H1 (cell line): ENCODE results near the gene SCYGR4. TPM values are rescaled to one million over a fixed set of nuclear protein-coding genes. Genes with fewer than 3 reads are reported as not detected.

Source experiments
- HDAC2 ChIP-seq, 2 experiments: fragments of 300-600 bp in 1 of 2; sonication (generic) in 1 of 2; IDR thresholded peaks; 2 replicates each; pipeline ENCODE4 v1.6.1; 2011 to 2012; ENCODE audit warnings: low read depth in 2 of 2, low read length in 2 of 2, mild to moderate bottlenecking in 2 of 2, moderate library complexity in 2 of 2, borderline replicate concordance in 1 of 2, inconsistent platforms in 1 of 2
- RAD21 ChIP-seq, 2 experiments: IDR thresholded peaks in 1 of 2; conservative IDR thresholded peaks in 1 of 2; 2 replicates each; pipeline ENCODE4 v1.6.1; 2011; ENCODE audit warnings: low read depth in 2 of 2, low read length in 2 of 2, improper control_type of control experiment in 1 of 2, inconsistent platforms in 1 of 2, mild to moderate bottlenecking in 1 of 2, moderate library complexity in 1 of 2
- SP4 ChIP-seq: IDR thresholded peaks from 2 replicates; pipeline ENCODE4 v1.6.1; 2012; ENCODE audit warnings: low read length, inconsistent platforms
- polyA plus RNA-seq, 7 experiments: library from polyadenylated mRNA; depleted of rRNA in 3 of 7; stranded (reverse) in 5 of 7; unstranded in 2 of 7; fragments of >200 nt in 5 of 7; fragments of 200-250 nt in 2 of 7; gene quantifications; 1 replicate in 5 of 7; 2 replicates in 1 of 7; 4 replicates in 1 of 7; pipeline versions ENCODE4 v1.2.1 to v1.2.3, GENCODE V29; 2011 to 2013; ENCODE audit warnings: missing spikeins in 2 of 7, mixed read lengths in 2 of 7
- total RNA-seq: library from RNA; stranded (reverse); fragmentation: NEBNext Ultra II Directional; extraction: Animal tissue kit (Norgen Biotek cat#: 25700); gene quantifications from 2 replicates; pipeline ENCODE4 v1.2.1, GENCODE V29; 2021
- TF ChIP-seq, protein P1 (sequence below): IDR thresholded peaks from 2 replicates; pipeline ENCODE4 v1.6.1; 2012; ENCODE audit warnings: inconsistent platforms

The SCYGR4 gene
- total and polyA plus RNA-seq, 2 of the 8 experiments (the other 6 are each of a cell fraction or from before 2014, with no cell fraction given), result not detected

DNA sequence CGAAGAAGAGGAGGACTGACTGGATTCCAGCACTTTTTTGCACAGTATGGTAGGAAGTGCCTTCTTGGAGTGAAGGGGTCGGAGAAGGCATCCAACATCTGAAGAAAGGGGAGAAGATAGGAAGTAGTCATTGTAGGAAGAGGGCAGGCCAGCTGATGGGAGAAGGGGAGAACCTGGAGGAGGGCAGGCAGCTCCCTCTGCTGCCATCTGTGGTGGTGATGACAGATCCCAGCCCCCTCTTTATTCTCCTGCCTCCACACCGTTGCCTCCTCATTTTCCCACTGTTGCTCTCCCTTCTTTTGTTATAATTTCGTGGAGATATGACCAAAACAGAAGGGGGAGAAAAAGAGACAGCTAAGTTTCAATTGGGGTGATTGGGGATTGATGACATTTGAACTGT, 21.5 kb upstream of the SCYGR4 start (continued):
- TF ChIP-seq, protein P1, sequence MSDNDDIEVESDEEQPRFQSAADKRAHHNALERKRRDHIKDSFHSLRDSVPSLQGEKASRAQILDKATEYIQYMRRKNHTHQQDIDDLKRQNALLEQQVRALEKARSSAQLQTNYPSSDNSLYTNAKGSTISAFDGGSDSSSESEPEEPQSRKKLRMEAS, result no peak
- TF ChIP-seq RAD21 (IDR thresholded peaks at IDR 0.05 in 1 of 2, conservative IDR thresholded peaks at IDR 0.05 in 1 of 2; ENCODE audit: low read depth in 2 of 2, low read length in 2 of 2) (peak in 1 of 2 experiments; percentile 26; a peak in 1 of 4 replicates), SP4 (no peak), HDAC2 (IDR thresholded peaks at IDR 0.05; ENCODE audit: borderline replicate concordance in 1 of 2, low read depth in 2 of 2, low read length in 2 of 2) (no peak)
